Measurements from ENCODE around the gene PIK3C2G.

PIK3C2G gene

DNA sequence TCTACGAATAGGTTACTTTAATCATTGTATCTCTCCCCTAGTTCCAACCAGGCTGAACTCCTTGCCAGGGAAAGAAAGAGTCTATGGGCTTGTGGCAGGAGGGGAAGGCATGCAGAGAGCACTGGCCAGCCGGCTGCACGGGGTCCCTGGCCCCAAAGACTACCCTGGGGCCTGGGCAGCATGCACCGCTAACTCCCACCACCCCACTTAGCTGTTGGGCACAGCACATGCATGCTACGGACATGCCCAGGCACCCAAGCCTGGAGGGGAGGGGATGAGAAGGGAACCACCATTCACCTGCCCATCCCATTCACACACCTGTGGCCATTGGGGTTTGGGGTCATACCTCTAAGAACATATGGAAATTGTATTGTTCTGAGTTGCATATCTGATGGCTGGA lies 94.1 kb downstream of the PIK3C2G start:
- DNase-seq: no peak

DNA sequence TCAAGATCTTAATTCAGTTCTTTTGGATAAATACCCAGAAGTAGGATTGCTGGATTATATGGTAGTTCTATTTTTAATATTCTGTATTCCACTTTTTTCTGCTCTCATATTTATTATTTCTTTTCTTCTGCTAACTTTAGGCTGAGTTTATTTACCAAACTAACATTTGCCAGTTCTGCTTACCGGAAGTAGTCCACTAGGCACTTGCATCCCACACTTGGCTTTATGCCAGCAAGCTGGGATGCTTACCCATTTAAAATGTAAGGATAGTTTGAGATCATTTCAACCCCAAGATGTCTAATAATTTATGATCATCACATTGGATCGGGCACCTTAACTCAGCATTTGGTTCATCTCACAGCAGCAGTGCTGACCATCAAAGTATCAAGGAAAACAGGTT lies 96.8 kb downstream of the PIK3C2G start:
- DNase-seq: no peak

DNA sequence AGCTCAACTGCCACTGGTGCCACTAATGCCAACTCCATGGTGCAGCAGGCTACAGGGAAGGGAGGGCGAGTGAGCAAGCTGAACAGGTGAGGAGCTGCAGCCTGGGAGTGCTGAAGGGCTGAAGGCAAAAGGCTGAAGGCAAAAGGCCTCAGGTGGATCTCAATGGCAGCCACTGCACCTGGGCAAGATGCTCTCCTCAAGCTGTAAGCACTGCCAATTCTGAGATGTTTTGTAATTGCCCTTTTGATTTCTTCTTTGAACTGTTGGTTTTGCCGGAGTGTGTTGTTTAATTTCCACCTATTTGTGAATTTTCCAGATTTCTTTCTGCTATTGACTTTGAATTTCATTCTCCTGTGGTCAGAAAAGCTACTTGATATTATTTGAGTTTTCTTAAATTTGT lies 97.6 kb downstream of the PIK3C2G start:
- no peak for DNase-seq

DNA sequence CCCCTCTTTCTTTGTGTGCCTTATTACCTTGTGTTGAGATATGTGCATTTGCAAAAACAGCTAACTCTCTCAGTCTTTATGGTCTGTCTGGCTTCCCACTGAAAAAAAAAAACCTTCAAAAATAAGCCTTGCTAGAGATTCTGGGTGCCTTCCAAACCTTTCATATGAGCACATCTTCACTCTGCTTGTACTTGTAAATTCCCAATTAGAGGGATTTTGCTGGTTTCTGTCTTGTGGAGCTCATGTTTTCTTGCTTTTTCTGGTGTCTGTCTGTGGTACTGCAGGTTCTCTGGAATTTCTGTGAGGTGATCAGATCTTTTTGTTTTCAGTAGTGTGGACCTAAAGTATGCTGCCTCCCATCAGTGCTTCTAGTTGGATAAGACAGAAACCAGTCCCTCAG lies 100.1 kb downstream of the PIK3C2G start:
- DNase-seq: no peak

DNA sequence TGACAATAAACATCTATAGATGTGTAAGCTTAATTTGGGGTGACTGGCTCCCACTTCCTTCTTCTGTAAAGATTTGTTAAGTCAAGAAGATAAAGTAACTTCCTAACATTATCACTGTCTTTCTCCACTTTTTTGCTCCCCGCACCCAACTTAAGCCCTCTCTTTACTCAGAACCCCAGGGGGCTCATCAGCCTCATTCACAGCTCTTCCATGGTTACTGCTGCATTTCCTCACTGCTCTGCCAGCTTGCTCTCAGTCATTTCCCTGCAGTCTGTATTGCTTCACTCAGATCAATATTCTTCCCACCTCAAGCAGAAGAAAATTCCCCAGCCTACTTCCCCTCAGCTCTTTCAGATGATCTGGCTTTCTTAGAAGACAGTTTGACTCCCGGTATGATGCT lies 102.0 kb downstream of the PIK3C2G start:
- DNase-seq: no peak

DNA sequence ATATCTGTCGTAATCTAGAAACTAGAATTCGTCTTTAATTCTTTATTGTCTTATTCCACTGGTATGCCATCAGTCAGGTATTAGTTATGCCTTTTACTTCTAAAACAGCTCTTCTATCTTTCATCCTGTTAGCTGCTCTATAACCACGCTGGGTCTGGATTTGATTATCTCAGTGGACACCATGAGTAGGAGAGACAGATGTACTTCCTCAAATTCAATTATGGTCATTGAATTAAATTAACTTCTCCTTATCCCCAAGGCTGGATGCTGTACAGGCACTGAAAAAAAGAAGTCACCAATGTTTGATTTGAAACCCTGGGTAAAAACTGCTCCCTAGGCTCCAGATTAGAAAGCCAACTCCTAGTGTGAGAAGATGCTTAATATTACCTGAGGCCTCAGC lies 107.3 kb downstream of the PIK3C2G start:
- no peak for DNase-seq

DNA sequence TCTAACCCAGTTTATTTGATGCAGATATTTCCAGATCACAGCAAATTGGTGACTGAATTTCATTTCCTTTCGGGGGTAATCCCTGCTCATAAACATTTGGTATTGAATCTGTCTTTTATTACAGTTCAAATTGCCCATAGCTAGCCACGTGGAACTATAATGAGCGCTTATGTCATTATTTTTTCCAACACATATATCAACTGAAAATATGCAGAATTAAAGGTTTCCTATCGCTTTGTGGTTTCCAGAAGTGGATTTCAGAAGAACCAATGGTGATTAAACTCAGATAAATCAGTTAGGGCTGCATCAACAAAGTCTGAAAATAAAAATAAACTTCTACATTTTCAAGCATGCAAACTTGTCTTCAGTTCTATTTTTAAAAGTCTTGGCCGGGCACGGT lies 111.9 kb downstream of the PIK3C2G start:
- no peak for DNase-seq

DNA sequence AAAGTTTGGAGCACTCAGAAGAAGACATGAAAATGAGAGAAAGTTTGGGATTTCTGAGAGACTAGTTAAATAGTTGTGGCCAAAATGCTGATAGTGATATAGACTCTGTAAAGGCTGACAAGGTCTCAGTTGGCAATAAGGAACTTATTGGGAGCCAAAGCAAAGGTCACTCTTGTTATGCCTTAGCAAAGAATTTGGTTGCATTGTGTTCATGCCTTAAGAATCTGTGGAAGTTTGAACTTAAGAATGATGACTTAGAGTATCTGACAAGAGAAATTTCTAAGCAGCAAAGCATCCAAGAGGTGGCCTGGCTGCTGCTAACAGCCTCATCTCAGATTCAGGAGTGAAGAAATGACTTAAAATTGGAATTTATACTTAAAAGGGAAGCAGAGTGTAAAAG lies 113.8 kb downstream of the PIK3C2G start:
- no peak for DNase-seq

DNA sequence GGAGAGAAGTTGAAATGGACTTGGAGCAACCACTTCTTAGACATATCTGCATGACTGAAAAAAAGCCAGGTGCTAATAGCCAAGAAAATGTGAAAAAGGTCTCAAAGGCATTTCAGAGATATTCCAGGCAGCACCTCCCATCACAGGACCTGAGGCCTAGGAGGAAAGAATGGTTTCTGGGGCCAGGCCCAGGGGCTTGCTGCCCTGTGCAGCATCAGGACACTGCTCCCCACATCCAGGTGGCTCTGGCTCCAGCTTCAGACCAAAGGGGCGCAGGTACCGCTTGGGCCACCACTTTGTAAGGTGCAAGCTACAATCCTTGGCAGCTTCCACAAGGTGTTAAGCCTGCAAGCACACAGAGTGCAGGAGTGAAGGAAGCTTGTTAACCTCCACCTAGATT lies 114.3 kb downstream of the PIK3C2G start:
- DNase-seq: no peak

DNA sequence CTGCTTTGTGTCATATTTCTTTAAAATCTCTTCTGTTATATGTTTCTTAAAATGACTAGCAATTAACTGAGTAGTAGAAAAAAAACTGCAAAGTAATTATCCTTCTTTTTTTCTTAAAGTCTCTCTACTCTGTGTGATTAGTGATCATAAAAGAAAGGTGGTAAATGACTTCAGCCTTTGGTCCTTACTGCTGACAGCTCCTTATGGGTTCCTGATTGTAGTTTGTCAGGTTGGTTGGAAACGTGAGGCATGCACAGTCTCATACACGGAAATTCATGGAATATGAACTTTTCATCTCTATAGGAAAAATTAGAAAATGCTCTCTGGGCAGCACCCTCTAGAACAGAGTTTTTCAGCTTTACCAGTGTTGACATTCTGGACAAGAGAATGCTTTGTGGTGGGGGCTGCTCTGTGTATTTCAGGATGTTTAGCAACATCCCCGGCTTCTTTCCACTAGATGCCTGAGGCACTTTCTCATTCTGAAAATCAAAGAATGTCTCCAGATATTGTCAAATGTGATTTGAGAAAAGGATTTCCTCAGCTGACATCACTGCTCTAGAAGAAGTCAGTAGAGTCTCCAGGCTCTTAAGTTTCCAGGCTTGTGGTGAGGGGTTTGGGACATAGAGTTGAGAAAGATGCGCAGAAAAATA lies 121.0 kb downstream of the PIK3C2G start:
- no peak for DNase-seq

DNA sequence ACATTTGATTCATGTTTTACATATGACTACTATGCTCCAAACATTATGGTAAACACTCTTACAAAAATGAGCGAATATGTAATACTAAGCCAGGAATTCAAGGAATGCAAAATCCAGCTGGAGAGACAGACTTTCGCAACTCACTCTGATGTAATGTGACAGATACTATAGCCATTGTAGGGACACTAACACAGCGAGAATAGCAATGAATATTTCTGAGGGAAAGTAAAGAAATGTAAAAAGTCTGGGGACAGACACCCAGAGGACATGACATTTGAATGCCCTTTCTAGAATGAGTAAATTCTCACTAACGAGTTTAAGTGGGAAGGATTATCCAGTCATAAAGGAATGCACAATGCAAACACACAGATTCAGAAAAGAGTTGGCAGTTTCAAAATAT lies 121.9 kb downstream of the PIK3C2G start:
- no peak for DNase-seq

DNA sequence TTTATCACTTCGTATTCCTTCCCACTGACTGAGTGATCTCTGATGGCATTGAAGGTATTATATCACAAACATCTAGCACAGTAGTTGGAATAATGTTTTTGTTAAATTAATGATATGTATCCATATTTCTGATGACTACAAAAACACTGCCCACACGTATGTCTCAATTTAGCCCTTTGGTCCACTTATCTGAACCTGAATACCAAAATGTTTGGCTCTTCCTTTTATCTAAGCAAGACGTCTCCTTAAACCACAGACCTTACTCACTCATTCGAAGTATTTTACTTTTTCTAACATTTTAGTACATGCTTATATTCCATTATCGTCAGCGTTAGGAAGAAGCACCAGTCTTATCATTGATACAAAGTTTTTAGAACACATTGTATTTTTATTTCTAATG lies 126.4 kb downstream of the PIK3C2G start:
- DNase-seq: no peak

DNA sequence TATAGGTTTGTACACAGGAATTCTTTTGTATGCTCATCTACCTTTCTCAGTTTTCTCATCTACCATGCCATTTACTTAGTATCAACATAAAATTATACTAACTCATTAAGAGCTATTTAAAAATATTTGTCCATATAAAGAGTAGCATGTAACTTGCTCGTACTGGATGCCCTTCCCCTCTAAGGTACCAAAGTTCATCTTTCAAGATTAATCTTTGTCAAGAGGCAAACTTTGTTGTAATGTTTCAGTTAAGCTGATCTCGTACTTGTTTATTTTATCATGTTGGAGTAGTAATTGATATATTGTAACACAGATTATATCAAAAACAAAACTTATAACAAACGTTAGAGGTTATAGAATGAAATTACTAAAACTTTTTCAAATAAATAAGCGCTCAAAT lies 128.5 kb downstream of the PIK3C2G start:
- no peak for DNase-seq

DNA sequence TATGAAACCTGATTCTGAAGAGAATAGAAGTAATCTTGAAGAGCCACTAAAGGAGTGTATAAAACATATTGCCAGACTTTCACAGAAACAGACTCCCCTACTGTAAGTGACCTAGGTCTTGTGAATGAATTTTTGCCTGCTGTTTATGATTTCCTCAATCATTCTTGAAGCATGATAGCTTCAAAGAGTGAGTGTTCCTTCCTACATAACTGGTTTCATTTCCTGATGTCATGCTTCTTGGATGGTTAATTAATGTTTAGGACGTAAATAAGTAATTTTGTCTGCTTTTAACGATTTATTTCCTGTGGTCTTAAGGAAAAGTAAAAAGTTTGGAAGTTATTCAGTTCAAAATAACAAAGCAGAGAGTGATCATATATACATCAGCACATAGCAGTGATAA lies 129.8 kb downstream of the PIK3C2G start:
- DNase-seq: no peak

DNA sequence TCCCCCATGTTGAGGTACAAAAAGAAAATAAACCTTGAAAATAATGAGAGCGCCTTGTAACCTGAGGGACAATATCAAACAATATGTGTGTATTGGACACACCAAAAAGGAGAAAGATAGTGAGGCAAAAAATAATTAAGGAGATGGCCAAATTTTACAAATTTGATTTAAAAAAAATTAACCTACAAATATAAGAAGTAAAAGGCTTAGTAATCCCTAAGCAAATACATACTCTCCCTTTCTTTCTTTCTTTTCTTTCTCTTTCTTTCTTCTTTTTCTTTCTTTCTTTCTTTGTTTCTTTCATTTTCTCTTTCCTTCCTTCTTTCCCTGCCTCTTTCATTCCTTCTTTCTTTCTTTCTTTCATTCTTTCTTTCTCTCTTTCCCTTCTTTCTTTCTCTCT lies 133.4 kb downstream of the PIK3C2G start:
- DNase-seq: no peak

DNA sequence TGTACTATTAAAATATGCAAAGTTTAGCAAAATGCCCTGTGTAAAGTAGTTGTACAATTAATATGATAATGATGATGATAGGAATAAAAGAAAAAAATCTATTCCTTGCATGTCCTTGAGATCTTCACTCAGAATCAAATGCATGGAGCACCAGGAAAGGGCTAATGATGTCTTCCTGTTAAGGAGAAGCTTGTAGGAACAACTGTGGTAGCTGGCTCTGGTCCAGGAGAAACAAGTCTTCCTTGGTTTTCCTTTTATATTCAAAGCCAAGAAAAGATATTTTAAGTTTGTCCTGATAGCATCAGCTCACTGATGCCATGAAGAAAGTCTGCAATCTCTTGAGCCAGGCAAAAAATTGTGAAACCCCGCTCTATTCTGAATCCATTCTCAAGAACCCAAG lies 138.9 kb downstream of the PIK3C2G start:
- no peak for DNase-seq

DNA sequence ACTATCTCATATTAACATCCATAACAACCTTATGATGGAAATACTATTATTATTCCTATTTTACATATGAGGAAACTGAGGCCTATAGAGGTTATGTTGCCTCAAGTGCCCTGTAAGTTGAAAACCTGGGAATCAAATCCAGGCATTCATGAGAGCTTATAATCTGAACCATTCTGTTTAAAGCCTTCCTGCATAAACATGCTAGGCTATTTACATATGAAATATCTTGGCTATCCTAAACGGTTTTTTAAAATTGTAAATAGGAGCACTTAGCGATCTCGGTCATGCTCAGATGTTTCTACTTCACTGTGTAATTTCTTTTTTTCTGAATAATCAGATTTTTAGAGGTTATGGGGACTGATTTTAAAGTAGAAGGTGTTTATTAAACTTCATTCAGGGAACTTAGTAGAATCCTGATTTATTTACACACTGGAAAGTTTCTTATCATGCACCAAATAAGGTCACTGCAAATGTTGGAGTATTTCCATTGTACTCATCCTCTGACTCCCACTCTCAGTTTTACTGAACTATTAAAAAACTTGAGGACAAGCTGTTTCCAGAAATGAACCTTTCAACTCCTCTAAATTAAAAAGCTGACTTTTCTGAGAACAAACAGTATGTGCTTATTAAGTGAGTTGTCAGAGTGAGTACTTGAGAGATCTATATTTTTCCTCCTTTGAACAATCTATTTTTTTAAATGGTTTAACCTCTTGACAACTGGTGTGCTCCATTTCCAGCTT lies 141.7 kb downstream of the PIK3C2G start:
- no peak for DNase-seq

DNA sequence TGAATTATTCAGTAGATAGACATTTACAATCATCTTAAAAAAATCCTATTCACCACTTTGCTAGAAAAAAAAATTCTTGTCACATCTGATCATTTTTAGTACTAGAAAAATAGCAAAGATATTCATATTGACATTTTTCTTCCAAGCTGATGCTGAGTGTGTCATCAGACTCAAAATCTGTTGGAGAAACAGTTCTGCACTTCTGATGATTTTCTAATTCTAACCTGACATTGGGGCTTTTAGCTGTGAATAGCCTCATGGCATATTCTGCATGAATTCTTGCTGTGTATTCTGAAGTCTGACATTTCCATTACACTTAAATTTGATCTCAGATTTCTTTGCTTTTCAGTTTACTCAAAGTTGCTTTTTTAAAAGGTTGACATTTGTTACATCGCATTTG lies 150.1 kb downstream of the PIK3C2G start:
- DNase-seq: no peak

DNA sequence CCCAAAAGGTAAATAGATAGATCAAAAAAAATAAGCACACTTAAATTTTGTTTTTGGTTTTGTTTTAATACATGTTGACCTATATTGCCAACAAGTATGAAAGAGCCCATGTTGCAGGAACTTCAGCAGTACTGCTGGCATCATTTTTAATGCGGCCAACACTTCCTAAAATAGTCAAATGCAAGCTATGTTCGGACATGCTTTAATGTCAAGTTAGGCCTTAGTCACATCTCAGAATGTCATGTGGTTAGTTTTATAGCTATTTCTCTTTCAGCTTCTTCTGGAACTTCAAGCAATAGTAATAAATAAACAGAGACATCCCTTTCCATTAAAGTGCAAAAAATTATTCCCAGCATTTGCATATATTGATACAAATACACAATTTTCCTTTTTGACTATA lies 153.4 kb downstream of the PIK3C2G start:
- no peak for DNase-seq

DNA sequence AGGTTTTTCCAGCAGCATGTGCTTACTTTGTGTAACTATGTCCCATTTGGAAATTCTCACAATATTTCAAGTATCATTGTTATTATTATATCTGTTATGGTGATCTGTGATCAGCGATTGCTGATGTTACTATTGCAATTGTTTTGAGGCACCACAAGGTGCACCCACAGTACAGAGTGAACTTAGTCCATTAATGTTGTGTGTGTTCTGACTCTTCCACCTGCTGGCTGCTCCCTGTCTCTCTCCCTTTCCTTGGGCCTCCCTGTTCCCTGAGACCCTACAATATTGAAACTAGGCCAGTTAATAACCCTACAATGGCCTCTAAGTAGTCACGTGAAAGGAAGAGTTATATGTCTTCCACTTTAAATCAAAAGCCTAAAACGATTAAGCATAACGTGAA lies 153.9 kb downstream of the PIK3C2G start:
- no peak for DNase-seq

DNA sequence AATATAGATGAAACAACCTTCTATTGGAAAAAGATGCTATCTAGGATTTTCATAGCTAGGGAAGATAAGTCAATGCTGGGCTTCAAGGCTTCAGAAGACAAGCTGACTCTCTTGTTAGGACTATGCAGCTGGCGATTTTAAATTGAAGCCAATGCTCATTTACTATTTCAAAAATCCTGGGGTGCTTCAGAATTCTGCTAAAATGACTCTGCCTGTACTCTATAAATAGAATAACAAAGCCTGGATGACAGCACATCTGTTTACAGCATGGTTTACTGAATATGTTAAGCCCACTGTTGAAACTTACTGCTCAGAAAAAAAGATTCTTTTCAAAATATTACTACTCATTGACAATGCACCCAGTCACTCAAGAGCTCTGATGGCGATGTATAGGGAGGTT lies 155.1 kb downstream of the PIK3C2G start:
- no peak for DNase-seq

DNA sequence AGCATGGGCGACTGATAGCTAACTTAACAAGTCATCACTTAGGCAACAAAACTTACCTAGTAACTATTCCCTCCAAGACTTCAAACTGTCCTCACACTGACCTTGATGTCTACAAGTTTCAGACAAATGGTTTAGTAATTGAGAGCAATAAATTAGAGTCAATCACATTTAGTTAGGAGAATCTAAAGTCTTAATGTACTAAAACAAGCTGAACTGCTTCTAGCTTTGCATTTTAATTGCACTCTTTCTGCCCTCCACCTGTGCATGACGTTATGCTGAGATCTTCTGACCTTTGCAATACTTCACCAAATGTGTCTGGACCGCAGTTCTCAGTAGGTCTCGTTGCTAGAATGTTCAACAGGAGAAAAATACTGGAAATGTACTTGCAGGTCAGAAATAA lies 158.0 kb downstream of the PIK3C2G start:
- DNase-seq: no peak

DNA sequence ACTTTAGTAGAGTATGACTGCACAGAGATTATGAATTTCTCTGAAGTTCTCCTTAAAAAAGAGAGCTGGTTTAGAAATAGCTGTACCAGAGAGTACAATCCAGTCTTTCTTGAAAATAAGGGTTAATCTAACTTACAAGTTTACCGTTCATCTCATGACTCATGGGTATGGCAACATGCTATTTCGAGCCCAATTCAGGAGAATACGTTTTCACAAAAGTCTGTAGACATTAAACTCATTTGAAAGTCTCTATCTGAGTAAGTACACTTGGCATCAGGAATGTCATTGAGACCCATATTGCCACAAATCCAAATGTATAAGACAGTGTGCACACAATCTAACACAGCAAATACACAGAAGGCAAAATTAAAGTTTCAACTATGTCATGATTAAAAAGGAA lies 160.5 kb downstream of the PIK3C2G start:
- DNase-seq: no peak

DNA sequence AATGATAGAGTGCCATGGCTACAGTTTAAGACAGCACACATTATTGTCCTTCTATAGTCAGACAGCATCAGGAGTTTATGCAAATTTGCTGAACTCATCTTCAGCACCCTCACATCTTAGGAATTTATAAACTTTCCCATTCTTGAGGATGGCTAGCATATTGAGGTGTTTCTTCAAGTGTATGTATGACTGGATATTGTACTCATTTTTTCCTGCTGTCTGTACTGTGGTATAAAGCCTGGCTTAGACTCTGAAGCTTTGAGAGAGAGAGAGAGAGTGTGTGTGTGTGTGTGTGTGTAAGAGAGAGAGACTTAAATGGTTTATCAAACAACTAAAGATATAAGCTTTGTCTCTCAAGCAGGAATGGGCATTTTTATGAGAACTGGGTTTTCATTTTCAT lies 161.6 kb downstream of the PIK3C2G start:
- DNase-seq: no peak

DNA sequence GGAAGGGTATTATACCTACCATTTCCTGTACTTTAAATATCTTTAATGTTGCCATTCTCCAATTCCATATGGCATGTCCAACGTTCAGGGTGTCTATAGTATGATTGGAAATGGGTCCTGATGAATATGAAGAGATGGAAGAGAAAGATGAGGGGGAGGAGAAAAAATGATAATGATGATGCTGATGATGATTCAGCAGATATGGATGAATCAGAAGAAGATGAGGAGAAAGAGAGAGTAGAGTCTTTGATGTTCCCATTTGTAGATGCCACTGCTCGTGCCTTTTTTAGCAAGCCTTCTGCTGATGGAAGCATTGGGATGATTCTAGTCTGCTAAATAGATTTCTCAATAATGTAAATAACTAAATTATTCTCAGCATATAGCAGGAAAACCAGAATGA lies 163.5 kb downstream of the PIK3C2G start:
- DNase-seq: no peak
